ENCODE results near the gene TFB1M.
A peak's percentile ranks its signal among the peaks of the same experiment; 100 is the strongest.
"Not testable (repeated sequence)": the region's sequence is repeated elsewhere in the genome, so short reads cannot be mapped to it uniquely, and the experiment has no call there.

The TFB1M gene

GRCh38 chr6:155219299-155219698 is 95.0 kb downstream of the TFB1M start:
- H3K27me3 Mint-ChIP-seq (ENCODE audit: low read depth, poor library complexity): peaks cover 6% of the 10 kb centered on the region
- H3K36me3 Mint-ChIP-seq (ENCODE audit: low read depth): peaks cover 5% of the 10 kb centered on the region
- no peak for TF ChIP-seq CTCF (IDR thresholded peaks at IDR 0.05)
- DNase-seq: no peak
- H3K4me3 Mint-ChIP-seq: no peak overlapping the region
- no peaks in the 10 kb centered on the region for H3K9me3 Mint-ChIP-seq
- peak overlapping the region; percentile 14 for H3K27ac Mint-ChIP-seq
- H3K4me1 Mint-ChIP-seq: peaks cover 33% of the 10 kb centered on the region

- not testable (repeated sequence) for DNase-seq; H3K27me3 Mint-ChIP-seq (ENCODE audit: low read depth, poor library complexity); H3K4me3 Mint-ChIP-seq; H3K27ac Mint-ChIP-seq; H3K36me3 Mint-ChIP-seq (ENCODE audit: low read depth); H3K9me3 Mint-ChIP-seq
- peaks cover 29% of the 10 kb centered on the region for H3K4me1 Mint-ChIP-seq
These were observed 95.6 kb downstream of the TFB1M start for GRCh38 chr6:155218711-155219110.

GRCh38 chr6:155216312-155217046 is 97.8 kb downstream of the TFB1M start:
- H3K9me3 Mint-ChIP-seq: no peaks in the 10 kb centered on the region
- peaks cover 21% of the 10 kb centered on the region for H3K4me1 Mint-ChIP-seq
- DNase-seq: peak; percentile 10
- peaks cover 3% of the 10 kb centered on the region for H3K27me3 Mint-ChIP-seq (ENCODE audit: low read depth, poor library complexity)
- H3K4me3 Mint-ChIP-seq: peak overlapping the region; percentile 56
- no peak for TF ChIP-seq CTCF (IDR thresholded peaks at IDR 0.05)
- peaks cover 11% of the 10 kb centered on the region for H3K36me3 Mint-ChIP-seq (ENCODE audit: low read depth)
- H3K27ac Mint-ChIP-seq: peak overlapping the region; percentile 81

GRCh38 chr6:155215906-155216305 is 98.4 kb downstream of the TFB1M start:
- Mint-ChIP-seq H3K27me3 (ENCODE audit: low read depth, poor library complexity) (peaks cover 3% of the 10 kb centered on the region), H3K4me3 (no peak overlapping the region), H3K4me1 (peaks cover 24% of the 10 kb centered on the region), H3K36me3 (ENCODE audit: low read depth) (peaks cover 12% of the 10 kb centered on the region), H3K27ac (no peak overlapping the region), H3K9me3 (no peaks in the 10 kb centered on the region)
- no peak for TF ChIP-seq CTCF (IDR thresholded peaks at IDR 0.05)
- no peak for DNase-seq

GRCh38 chr6:155213611-155214372 is 100.5 kb downstream of the TFB1M start:
- Mint-ChIP-seq H3K36me3 (ENCODE audit: low read depth) (peaks cover 7% of the 10 kb centered on the region), H3K4me1 (peaks cover 38% of the 10 kb centered on the region), H3K9me3 (no peaks in the 10 kb centered on the region), H3K4me3 (no peak overlapping the region), H3K27ac (no peak overlapping the region), H3K27me3 (ENCODE audit: low read depth, poor library complexity) (peaks cover 3% of the 10 kb centered on the region)
- no peak for TF ChIP-seq CTCF (IDR thresholded peaks at IDR 0.05)
- no peak for DNase-seq

- no peak overlapping the region for H3K4me3 Mint-ChIP-seq
- no peak for DNase-seq
- H3K36me3 Mint-ChIP-seq (ENCODE audit: low read depth): peaks cover 7% of the 10 kb centered on the region
- H3K27me3 Mint-ChIP-seq (ENCODE audit: low read depth, poor library complexity): peaks cover 3% of the 10 kb centered on the region
- no peak overlapping the region for H3K27ac Mint-ChIP-seq
- no peaks in the 10 kb centered on the region for H3K9me3 Mint-ChIP-seq
- peaks cover 42% of the 10 kb centered on the region for H3K4me1 Mint-ChIP-seq
- no peak for TF ChIP-seq CTCF (IDR thresholded peaks at IDR 0.05)
These were observed 101.5 kb downstream of the TFB1M start for GRCh38 chr6:155212616-155213380.
